Effector memory CD4-positive, alpha-beta T cell (primary cell): ENCODE measurements around the gene GALNT2.

Experiments
- DNase-seq, 3 donors: peaks; one replicate each; pipeline ENCODE4 v3.0.0-alpha.2; 2020
- H3K27ac ChIP-seq: 2 replicates; pipeline ENCODE4 v1.7.0; 2013; ENCODE audit warnings: mild to moderate bottlenecking, low read length, moderate library complexity; ENCODE audit not compliant: insufficient read depth, poor library complexity, severe bottlenecking
- H3K27me3 ChIP-seq: replicated peaks from 2 replicates; pipeline ENCODE4 v1.7.0; 2013; ENCODE audit warnings: mild to moderate bottlenecking, low read length; ENCODE audit not compliant: insufficient read depth, control insufficient read depth, poor library complexity, severe bottlenecking
- H3K36me3 ChIP-seq: 2 replicates; pipeline ENCODE4 v1.7.0; 2013; ENCODE audit warnings: mild to moderate bottlenecking, low read length, moderate library complexity; ENCODE audit not compliant: control insufficient read depth, insufficient read depth
- H3K4me1 ChIP-seq: 2 replicates; pipeline ENCODE4 v1.7.0; 2013; ENCODE audit warnings: low read length, mild to moderate bottlenecking; ENCODE audit not compliant: control insufficient read depth, insufficient read depth, poor library complexity, severe bottlenecking
- H3K4me3 ChIP-seq: 2 replicates; pipeline ENCODE4 v1.7.0; 2013; ENCODE audit warnings: low read length, low read depth, mild to moderate bottlenecking; ENCODE audit not compliant: insufficient read depth, poor library complexity, severe bottlenecking
- H3K9me3 ChIP-seq: 2 replicates; pipeline ENCODE4 v1.7.0; 2013; ENCODE audit warnings: mild to moderate bottlenecking, low read length, moderate library complexity; ENCODE audit not compliant: control insufficient read depth

GALNT2 gene

GRCh38 chr1:230262867-230263567 is 196.0 kb downstream of the GALNT2 start:
- DNase-seq = no peak
- H3K27ac ChIP-seq = no peak overlapping the region
- no peak overlapping the region for H3K4me3 ChIP-seq
- no peaks in the 10 kb centered on the region for H3K4me1 ChIP-seq
- H3K27me3 ChIP-seq = no peaks in the 10 kb centered on the region
- H3K36me3 ChIP-seq = peaks cover 34% of the 10 kb centered on the region
- H3K9me3 ChIP-seq = no peaks in the 10 kb centered on the region

- H3K4me3 ChIP-seq = no peak overlapping the region
- H3K36me3 ChIP-seq = peaks cover 34% of the 10 kb centered on the region
Observed at GRCh38 chr1:230263568-230264195, 196.6 kb downstream of the GALNT2 start.

DNA sequence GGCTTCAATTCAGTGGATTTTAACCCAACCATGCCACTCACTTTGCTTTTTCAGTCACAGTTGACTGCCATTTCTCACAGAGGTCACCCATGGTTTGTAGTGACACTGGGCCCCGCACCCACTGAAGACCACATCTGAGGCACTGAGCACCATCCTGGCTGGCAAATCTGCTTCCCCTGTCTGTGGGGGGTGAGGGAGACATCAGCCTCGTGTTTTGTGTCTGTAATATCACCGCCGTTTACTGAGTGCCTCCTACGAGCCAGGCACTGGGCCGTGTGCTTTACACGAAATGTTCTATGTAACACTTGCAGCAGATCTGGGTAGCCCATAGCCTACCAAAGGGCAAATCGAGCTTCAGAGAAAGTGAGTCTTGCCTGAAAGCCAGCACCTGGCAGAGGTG is 197.3 kb downstream of the GALNT2 start:
- DNase-seq = no peak
- H3K36me3 ChIP-seq = peaks cover 34% of the 10 kb centered on the region
- no peaks in the 10 kb centered on the region for H3K4me1 ChIP-seq
- H3K27me3 ChIP-seq = no peaks in the 10 kb centered on the region
- H3K27ac ChIP-seq = no peak overlapping the region
- H3K4me3 ChIP-seq = no peak overlapping the region
- H3K9me3 ChIP-seq = no peaks in the 10 kb centered on the region

More at GRCh38 chr1:230263568-230264195, 196.6 kb downstream of the GALNT2 start:
- no peak for DNase-seq
- no peaks in the 10 kb centered on the region for H3K27me3 ChIP-seq
- H3K9me3 ChIP-seq = no peaks in the 10 kb centered on the region
- H3K4me1 ChIP-seq = no peaks in the 10 kb centered on the region
- H3K27ac ChIP-seq = no peak overlapping the region

- no peak overlapping the region for H3K27ac ChIP-seq
- peaks cover 6% of the 10 kb centered on the region for H3K4me1 ChIP-seq
- no peak for DNase-seq
- no peak overlapping the region for H3K4me3 ChIP-seq
- peaks cover 34% of the 10 kb centered on the region for H3K36me3 ChIP-seq
- no peaks in the 10 kb centered on the region for H3K27me3 ChIP-seq
- H3K9me3 ChIP-seq = no peaks in the 10 kb centered on the region
Observed at GRCh38 chr1:230265200-230266115, 198.4 kb downstream of the GALNT2 start.

GRCh38 chr1:230266456-230266855 is 199.4 kb downstream of the GALNT2 start:
- no peak for DNase-seq
- Histone ChIP-seq H3K9me3 (no peaks in the 10 kb centered on the region), H3K36me3 (peaks cover 34% of the 10 kb centered on the region), H3K4me3 (no peak overlapping the region), H3K27me3 (no peaks in the 10 kb centered on the region), H3K27ac (no peak overlapping the region), H3K4me1 (peaks cover 7% of the 10 kb centered on the region)

- Histone ChIP-seq H3K4me1 (peaks cover 7% of the 10 kb centered on the region), H3K4me3 (no peak overlapping the region), H3K27me3 (no peaks in the 10 kb centered on the region), H3K27ac (no peak overlapping the region), H3K9me3 (no peaks in the 10 kb centered on the region), H3K36me3 (peaks cover 33% of the 10 kb centered on the region)
- DNase-seq = no peak
Observed at GRCh38 chr1:230267338-230268065, 200.5 kb downstream of the GALNT2 start.

- H3K27ac ChIP-seq = no peak overlapping the region
- H3K4me1 ChIP-seq = peaks cover 7% of the 10 kb centered on the region
- no peak overlapping the region for H3K4me3 ChIP-seq
- H3K36me3 ChIP-seq = peaks cover 22% of the 10 kb centered on the region
- no peaks in the 10 kb centered on the region for H3K27me3 ChIP-seq
- no peak for DNase-seq
- no peaks in the 10 kb centered on the region for H3K9me3 ChIP-seq
Observed at GRCh38 chr1:230268371-230269170, 201.5 kb downstream of the GALNT2 start.

- Histone ChIP-seq H3K9me3 (no peaks in the 10 kb centered on the region), H3K4me3 (no peak overlapping the region), H3K4me1 (peaks cover 7% of the 10 kb centered on the region), H3K27ac (no peak overlapping the region), H3K36me3 (peaks cover 15% of the 10 kb centered on the region), H3K27me3 (no peaks in the 10 kb centered on the region)
- DNase-seq = no peak
Observed at GRCh38 chr1:230270185-230270558, 203.1 kb downstream of the GALNT2 start.
